Lung (tissue), 12 donors: ENCODE results near the gene TRIM43B. TPM values are rescaled to one million over a fixed set of nuclear protein-coding genes. Genes with fewer than 3 reads are reported as not detected.
"Not testable (repeated sequence)": the region's sequence is repeated elsewhere in the genome, so short reads cannot be mapped to it uniquely, and the experiment has no call there.

Experiments
- ATAC-seq: fragments of 200-7000 bp; cut with Tn5 transposase; one replicate; pipeline ENCODE4 v1.9.1; 2020; ENCODE audit warnings: moderate number of reproducible peaks; ENCODE audit not compliant: insufficient read depth, low FRiP score
- DNase-seq, 3 donors: peaks; one replicate each; pipeline ENCODE4 v3.0.0-alpha.2; 2013 to 2017
- H3K27ac ChIP-seq, 2 donors: one replicate each; pipeline ENCODE4 v1.5.1; 2013; ENCODE audit warnings: mild to moderate bottlenecking in 2 of 2, moderate library complexity in 2 of 2, control low read depth in 1 of 2, inconsistent platforms in 1 of 2, low read depth in 1 of 2, low read length in 1 of 2
- H3K27me3 ChIP-seq, 3 donors: one replicate each; pipeline ENCODE4 v1.5.1; 2013; ENCODE audit warnings: low read length in 2 of 3; ENCODE audit not compliant: control insufficient read depth in 3 of 3, insufficient read depth in 3 of 3
- H3K36me3 ChIP-seq, 4 donors: one replicate each; pipeline ENCODE4 v1.5.1; 2013; ENCODE audit warnings: low read length in 4 of 4, mild to moderate bottlenecking in 1 of 4, moderate library complexity in 1 of 4; ENCODE audit not compliant: control insufficient read depth in 4 of 4, insufficient read depth in 4 of 4
- H3K4me1 ChIP-seq, 5 donors: one replicate each; pipeline ENCODE4 v1.5.1; 2013; ENCODE audit warnings: low read length in 5 of 5, mild to moderate bottlenecking in 2 of 5, moderate library complexity in 1 of 5; ENCODE audit not compliant: control insufficient read depth in 5 of 5, insufficient read depth in 5 of 5
- H3K4me3 ChIP-seq: one replicate; pipeline ENCODE4 v1.5.1; 2013; ENCODE audit warnings: mild to moderate bottlenecking, control low read depth, moderate library complexity
- H3K9ac ChIP-seq, 2 donors: one replicate each; pipeline ENCODE4 v1.5.1; 2013; ENCODE audit warnings: low read length in 2 of 2, control low read depth in 1 of 2; ENCODE audit not compliant: insufficient read depth in 1 of 2
- H3K9me3 ChIP-seq, 4 donors: one replicate each; pipeline ENCODE4 v1.5.1; 2013; ENCODE audit warnings: low read length in 3 of 4, mild to moderate bottlenecking in 1 of 4, moderate library complexity in 1 of 4; ENCODE audit not compliant: control insufficient read depth in 4 of 4, insufficient read depth in 3 of 4
- CTCF ChIP-seq: IDR thresholded peaks from 2 replicates; pipeline ENCODE4 v1.5.1; 2012; ENCODE audit warnings: mild to moderate bottlenecking; ENCODE audit errors: control extremely low read depth, extremely low read depth
- WGBS, 2 donors: extraction: QIAGEN DNeasy Blood & Tissue Kit; methylation state at CpG; one replicate each; pipeline ENCODE4 v1.1.7; 2013; 5-methylcytosine and 5-hydroxymethylcytosine counted together
- polyA plus RNA-seq, 2 donors: library from polyadenylated mRNA; stranded (reverse); fragments of 200-250 nt; gene quantifications; one replicate each; pipeline ENCODE4 v1.2.1, GENCODE V29; 2013
- total RNA-seq, 2 donors: library from RNA; depleted of rRNA in 1 of 2; stranded (reverse); fragments of >200 nt in 1 of 2; gene quantifications; one replicate each; pipeline ENCODE4 v1.2.1, GENCODE V29; 2014 to 2021
- donor health status: control.
- donor health status: control.
- donor health status: Bipolar disorder and iron deficiency.
- donor health status: healthy.
- donor health status: DM: yes; HTN: yes; CAD: no.

The TRIM43B gene
- total and polyA plus RNA-seq, 4 donors: not detected

GRCh38 chr2:95509408-95509807 lies 24.9 kb upstream of the TRIM43B start:
- Histone ChIP-seq H3K27ac (no peak overlapping the region), H3K36me3 (no peaks in the 10 kb centered on the region), H3K9me3 (peaks cover 0 to 2% (median 0%) of the 10 kb centered on the region in 4 donors), H3K4me1 (peaks cover 0 to 3% (median 0%) of the 10 kb centered on the region in 5 donors), H3K4me3 (no peak overlapping the region), H3K9ac (no peak overlapping the region), H3K27me3 (no peaks in the 10 kb centered on the region)
- WGBS, 2 donors: 96 to 98% methylated on average over 2 of the region's 2 CpGs
- no peak for TF ChIP-seq CTCF
- ATAC-seq: no peak
- DNase-seq: no peak

GRCh38 chr2:95505222-95505621 lies 20.7 kb upstream of the TRIM43B start:
- 78 to 82% methylated on average over 4 of the region's 4 CpGs for WGBS, 2 donors
- peak in 2 of 3 donors; percentile 57 to 83 for DNase-seq

DNA sequence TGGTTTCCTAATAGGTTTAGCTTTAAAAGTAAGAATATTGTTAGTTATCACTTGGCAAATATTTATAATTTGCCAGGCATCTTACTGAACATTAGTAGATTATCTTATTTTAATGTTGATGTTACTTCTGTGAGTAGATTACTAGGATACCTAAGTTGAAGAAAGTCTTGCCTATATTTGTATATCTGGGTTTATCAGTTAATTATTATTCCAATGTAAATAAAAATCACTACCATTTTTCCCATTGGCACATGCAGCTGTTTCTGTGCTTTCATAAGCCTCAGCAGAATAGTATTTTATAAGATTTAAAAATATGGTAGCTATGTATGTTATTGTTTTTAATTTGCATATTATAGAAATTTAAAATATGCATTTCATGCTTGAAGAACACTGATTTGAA lies 16.3 kb upstream of the TRIM43B start:
- ATAC-seq (no peak), DNase-seq (no peak)
- H3K36me3 ChIP-seq: no peaks in the 10 kb centered on the region
- H3K4me3 ChIP-seq: no peak overlapping the region
- no peak overlapping the region for H3K9ac ChIP-seq
- H3K27ac ChIP-seq: no peak overlapping the region
- no peaks in the 10 kb centered on the region for H3K27me3 ChIP-seq
- no peaks in the 10 kb centered on the region for H3K9me3 ChIP-seq
- TF ChIP-seq CTCF: no peak
- H3K4me1 ChIP-seq: peaks cover 0 to 3% (median 0%) of the 10 kb centered on the region in 5 donors

More at GRCh38 chr2:95505222-95505621, 20.7 kb upstream of the TRIM43B start:
- Histone ChIP-seq H3K27me3 (no peaks in the 10 kb centered on the region), H3K4me3 (no peak overlapping the region), H3K9ac (no peak overlapping the region), H3K4me1 (peaks cover 0 to 3% (median 0%) of the 10 kb centered on the region in 5 donors), H3K27ac (no peak overlapping the region), H3K9me3 (peaks cover 0 to 2% (median 0%) of the 10 kb centered on the region in 4 donors), H3K36me3 (no peaks in the 10 kb centered on the region)
- no peak for TF ChIP-seq CTCF
- no peak for ATAC-seq

GRCh38 chr2:95492076-95492475 lies 7.5 kb upstream of the TRIM43B start:
- not testable (repeated sequence) for ATAC-seq, H3K4me3 ChIP-seq, H3K27me3 ChIP-seq, H3K9ac ChIP-seq, H3K4me1 ChIP-seq, H3K27ac ChIP-seq, H3K36me3 ChIP-seq, H3K9me3 ChIP-seq
- DNase-seq: peak in 2 of 3 donors; percentile 40 to 72
- 67 to 71% methylated on average over 1 of the region's 1 CpG for WGBS, 2 donors

DNA sequence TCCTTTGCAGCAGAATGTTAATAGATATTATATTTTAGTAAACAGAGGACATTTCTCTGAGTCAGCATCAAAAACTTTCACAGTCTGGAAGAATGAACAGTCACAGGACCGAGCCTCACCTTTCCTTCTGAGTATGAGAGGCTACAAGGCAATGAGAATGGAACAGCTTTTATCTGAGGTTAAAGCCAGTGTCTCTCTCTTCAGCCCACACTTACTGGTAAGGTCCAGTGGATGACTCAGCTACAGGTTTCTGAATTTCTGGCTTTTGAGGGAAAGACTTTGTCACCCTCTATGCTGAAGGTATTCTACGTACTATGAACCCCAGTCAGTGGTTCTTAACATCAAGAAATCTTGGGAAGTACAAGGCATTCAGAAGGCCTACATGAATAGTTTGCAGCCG lies 9.5 kb downstream of the TRIM43B start:
- not testable (repeated sequence) for H3K27ac ChIP-seq, H3K4me1 ChIP-seq, ATAC-seq, DNase-seq, H3K9ac ChIP-seq, H3K9me3 ChIP-seq, H3K27me3 ChIP-seq, H3K4me3 ChIP-seq, H3K36me3 ChIP-seq
- WGBS, 2 donors: no CpG with 5 or more reads among the region's 3 CpGs

DNA sequence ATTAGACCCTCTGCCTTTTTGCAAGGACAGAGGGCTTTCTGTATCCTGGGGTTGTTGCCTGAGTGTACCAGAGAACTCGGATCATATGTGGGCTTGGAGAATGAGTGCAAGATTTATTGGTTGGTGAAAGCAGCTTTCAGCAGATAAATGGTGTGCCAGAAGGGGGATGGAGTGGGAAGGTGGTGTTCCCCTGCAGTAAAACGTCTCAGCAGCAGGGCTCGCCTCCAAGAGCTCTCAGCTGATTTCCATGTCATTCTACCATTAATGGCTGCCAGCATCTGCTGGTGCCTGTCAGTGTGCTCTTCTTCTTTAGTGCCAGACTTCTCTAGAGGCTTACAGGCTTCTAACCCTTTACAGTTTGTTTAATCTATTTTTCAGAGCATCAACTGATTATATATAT lies 16.6 kb downstream of the TRIM43B start:
- WGBS, 2 donors: no CpG with 5 or more reads among the region's 3 CpGs
- not testable (repeated sequence) for ATAC-seq

More for the DNA sequence above, 16.6 kb downstream of the TRIM43B start:
- not testable (repeated sequence) for H3K36me3 ChIP-seq, H3K9ac ChIP-seq, H3K4me3 ChIP-seq, H3K27ac ChIP-seq, H3K27me3 ChIP-seq, H3K4me1 ChIP-seq, H3K9me3 ChIP-seq, DNase-seq
